ENCODE results near the gene ASS1. TPM values are rescaled to one million over a fixed set of nuclear protein-coding genes. Genes with fewer than 3 reads are reported as not detected.
"Not testable (repeated sequence)": the region's sequence is repeated elsewhere in the genome, so short reads cannot be mapped to it uniquely, and the experiment has no call there.

Gene ASS1
- total and polyA plus RNA-seq, 5 donors from 2014 or later = not detected

DNA sequence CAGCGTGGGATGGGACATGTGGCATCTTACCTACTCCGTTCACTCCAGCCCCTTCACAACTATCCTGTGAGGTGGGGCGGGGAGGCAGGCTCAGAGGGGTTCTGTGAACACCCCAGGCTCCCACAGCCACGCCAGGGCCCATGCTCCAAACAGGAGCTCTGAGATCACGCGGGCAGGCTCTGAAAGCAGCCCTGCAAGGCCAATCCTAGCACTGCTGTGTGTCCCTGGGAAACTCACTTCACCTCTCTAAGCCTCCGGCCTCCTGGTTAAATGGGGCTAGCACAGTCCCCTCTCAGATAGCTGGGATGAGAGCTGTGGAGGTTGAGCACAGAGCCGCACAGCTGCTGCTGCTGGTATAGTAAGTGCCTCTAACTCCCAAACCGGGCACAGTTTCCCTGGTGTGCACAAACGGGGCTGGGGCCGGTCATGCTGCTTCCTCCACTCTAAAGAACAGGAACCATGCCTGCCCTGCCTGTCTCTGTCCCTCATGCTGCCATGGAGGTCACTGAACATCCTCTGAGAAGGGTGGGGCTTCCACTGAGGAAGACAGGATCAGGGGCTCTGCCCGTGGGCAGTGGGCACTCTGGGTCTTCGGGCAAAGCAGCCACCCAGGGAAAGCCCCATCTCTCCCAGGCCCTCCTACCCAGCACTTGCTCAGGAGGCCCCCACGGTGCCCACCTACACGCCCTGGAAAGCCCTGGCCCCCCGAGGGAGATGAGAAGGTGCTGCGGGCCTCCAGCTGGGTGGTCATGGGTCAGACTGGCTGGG, 13.0 kb upstream of the ASS1 start:
- DNase-seq (no peak), ATAC-seq (ENCODE audit: low read depth in 2 of 2) (no peak)
- H3K27ac ChIP-seq (ENCODE audit: insufficient read depth, low read length, poor library complexity, severe bottlenecking) = no peak overlapping the region
- Mint-ChIP-seq H3K4me1 (peaks cover 0 to 12% (median 0%) of the 10 kb centered on the region in 4 donors), H3K27me3 (peaks cover 25% of the 10 kb centered on the region), H3K4me3 (no peak overlapping the region), H3K27ac (no peak overlapping the region), H3K36me3 (no peaks in the 10 kb centered on the region), H3K9me3 (peaks cover 0 to 3% (median 0%) of the 10 kb centered on the region in 7 donors)
- no peaks in the 10 kb centered on the region for H3K27me3 ChIP-seq (ENCODE audit: control insufficient read depth, insufficient read depth, low read length)
- H3K4me3 ChIP-seq (ENCODE audit: low read depth, low read length) = no peak overlapping the region
- H3K36me3 ChIP-seq (ENCODE audit: control insufficient read depth, insufficient read depth, low read length) = no peaks in the 10 kb centered on the region
- peaks cover 0 to 7% of the 10 kb centered on the region in 2 experiments for H3K9me3 ChIP-seq (ENCODE audit: control insufficient read depth in 2 of 2, low read length in 2 of 2)
- H3K4me1 ChIP-seq (ENCODE audit: control insufficient read depth, insufficient read depth, low read length, poor library complexity, severe bottlenecking) = peaks cover 10% of the 10 kb centered on the region

DNA sequence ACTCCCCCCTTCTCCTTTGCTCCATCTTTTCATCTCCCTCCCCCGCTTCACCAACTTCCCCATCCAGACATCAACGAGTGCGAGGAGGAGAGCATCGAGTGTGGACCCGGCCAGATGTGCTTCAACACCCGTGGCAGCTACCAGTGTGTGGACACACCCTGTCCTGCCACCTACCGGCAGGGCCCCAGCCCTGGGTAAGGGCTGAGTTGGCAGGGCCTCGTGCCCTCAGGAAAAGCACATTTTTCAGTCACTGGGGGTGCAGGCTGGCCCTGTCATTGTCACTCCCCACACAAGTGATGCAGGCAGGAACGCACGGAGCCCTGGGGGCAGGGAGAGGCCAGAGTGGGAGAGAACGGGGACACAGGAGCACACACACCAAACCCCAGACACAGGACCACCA, 12.4 kb upstream of the ASS1 start:
- H3K9me3 Mint-ChIP-seq = peaks cover 0 to 3% (median 0%) of the 10 kb centered on the region in 7 donors

DNA sequence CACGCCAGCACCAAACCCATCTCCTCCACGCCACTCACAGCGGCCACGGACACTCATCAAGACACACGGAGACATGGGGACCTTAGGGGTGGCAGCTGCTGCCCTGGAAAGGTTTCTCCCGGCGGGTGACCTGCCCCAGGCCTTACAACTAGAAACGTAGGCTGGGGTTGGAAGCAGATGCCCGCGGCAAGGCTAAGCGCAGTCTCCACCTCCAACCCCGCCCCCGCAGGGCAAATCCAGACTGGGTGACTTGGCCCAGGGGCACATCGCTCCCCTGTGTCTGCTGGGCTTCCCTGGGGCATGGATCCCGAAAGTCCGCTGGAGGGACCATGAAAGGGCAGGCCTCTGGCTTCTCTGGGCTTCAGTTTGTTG, 12.0 kb upstream of the ASS1 start:
- Mint-ChIP-seq H3K27ac (no peak overlapping the region), H3K27me3 (peaks cover 31% of the 10 kb centered on the region), H3K4me3 (peak overlapping the region in 1 of 4 donors; percentile 27), H3K36me3 (no peaks in the 10 kb centered on the region), H3K9me3 (peaks cover 0 to 3% (median 0%) of the 10 kb centered on the region in 7 donors), H3K4me1 (peaks cover 0 to 12% (median 0%) of the 10 kb centered on the region in 4 donors)
- Histone ChIP-seq H3K36me3 (ENCODE audit: control insufficient read depth, insufficient read depth, low read length) (no peaks in the 10 kb centered on the region), H3K9me3 (ENCODE audit: control insufficient read depth in 2 of 2, low read length in 2 of 2) (peaks cover 0 to 7% of the 10 kb centered on the region in 2 experiments), H3K27ac (ENCODE audit: insufficient read depth, low read length, poor library complexity, severe bottlenecking) (no peak overlapping the region), H3K4me3 (ENCODE audit: low read depth, low read length) (no peak overlapping the region), H3K4me1 (ENCODE audit: control insufficient read depth, insufficient read depth, low read length, poor library complexity, severe bottlenecking) (peaks cover 10% of the 10 kb centered on the region), H3K27me3 (ENCODE audit: control insufficient read depth, insufficient read depth, low read length) (no peaks in the 10 kb centered on the region)
- ATAC-seq (ENCODE audit: low read depth in 2 of 2) (no peak), DNase-seq (no peak)

More for the DNA sequence above, 12.4 kb upstream of the ASS1 start:
- no peaks in the 10 kb centered on the region for H3K36me3 Mint-ChIP-seq
- Histone ChIP-seq H3K9me3 (ENCODE audit: control insufficient read depth in 2 of 2, low read length in 2 of 2) (peaks cover 0 to 7% of the 10 kb centered on the region in 2 experiments), H3K4me3 (ENCODE audit: low read depth, low read length) (no peak overlapping the region), H3K27me3 (ENCODE audit: control insufficient read depth, insufficient read depth, low read length) (no peaks in the 10 kb centered on the region), H3K27ac (ENCODE audit: insufficient read depth, low read length, poor library complexity, severe bottlenecking) (no peak overlapping the region), H3K4me1 (ENCODE audit: control insufficient read depth, insufficient read depth, low read length, poor library complexity, severe bottlenecking) (peaks cover 10% of the 10 kb centered on the region), H3K36me3 (ENCODE audit: control insufficient read depth, insufficient read depth, low read length) (no peaks in the 10 kb centered on the region)
- H3K27me3 Mint-ChIP-seq = peaks cover 30% of the 10 kb centered on the region
- ATAC-seq (ENCODE audit: low read depth in 2 of 2) (no peak), DNase-seq (no peak)
- H3K27ac Mint-ChIP-seq = no peak overlapping the region
- H3K4me1 Mint-ChIP-seq = peaks cover 0 to 12% (median 0%) of the 10 kb centered on the region in 4 donors
- H3K4me3 Mint-ChIP-seq = peak overlapping the region in 1 of 4 donors; percentile 27

DNA sequence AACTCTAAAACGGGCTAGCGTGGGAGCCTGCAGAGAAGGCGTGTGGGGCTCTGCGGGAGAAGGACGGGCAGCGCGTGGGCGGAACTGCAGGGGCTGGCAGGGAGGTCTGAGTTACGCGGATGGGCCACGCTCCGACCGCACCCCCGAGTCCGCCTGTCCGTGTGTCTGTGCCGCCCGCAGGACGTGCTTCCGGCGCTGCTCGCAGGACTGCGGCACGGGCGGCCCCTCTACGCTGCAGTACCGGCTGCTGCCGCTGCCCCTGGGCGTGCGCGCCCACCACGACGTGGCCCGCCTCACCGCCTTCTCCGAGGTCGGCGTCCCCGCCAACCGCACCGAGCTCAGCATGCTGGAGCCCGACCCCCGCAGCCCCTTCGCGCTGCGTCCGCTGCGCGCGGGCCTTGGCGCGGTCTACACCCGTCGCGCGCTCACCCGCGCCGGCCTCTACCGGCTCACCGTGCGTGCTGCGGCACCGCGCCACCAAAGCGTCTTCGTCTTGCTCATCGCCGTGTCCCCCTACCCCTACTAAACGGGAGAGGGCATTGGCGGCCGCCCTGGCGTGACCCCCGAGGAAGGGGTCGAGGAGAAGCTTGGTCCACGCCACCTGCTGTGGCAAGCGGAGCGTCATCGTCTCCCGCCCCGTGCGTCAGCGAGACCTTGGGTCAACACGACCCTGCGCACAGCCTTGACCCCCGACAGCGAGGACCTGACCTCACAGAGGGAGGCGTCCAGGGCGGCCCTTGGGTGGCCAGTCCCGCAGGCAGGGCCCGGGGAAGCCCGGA, 11.4 kb upstream of the ASS1 start:
- peak; percentile 69 to 71 for ATAC-seq (ENCODE audit: low read depth in 2 of 2)
- H3K36me3 ChIP-seq (ENCODE audit: control insufficient read depth, insufficient read depth, low read length) = no peaks in the 10 kb centered on the region
- H3K27me3 ChIP-seq (ENCODE audit: control insufficient read depth, insufficient read depth, low read length) = no peaks in the 10 kb centered on the region
- Mint-ChIP-seq H3K9me3 (peaks cover 0 to 3% (median 0%) of the 10 kb centered on the region in 7 donors), H3K27me3 (peaks cover 34% of the 10 kb centered on the region), H3K27ac (no peak overlapping the region), H3K4me1 (peaks cover 0 to 12% (median 0%) of the 10 kb centered on the region in 4 donors), H3K4me3 (no peak overlapping the region), H3K36me3 (no peaks in the 10 kb centered on the region)
- peak in 2 of 3 donors; percentile 12 to 61 for DNase-seq
- H3K4me1 ChIP-seq (ENCODE audit: control insufficient read depth, insufficient read depth, low read length, poor library complexity, severe bottlenecking) = peaks cover 10% of the 10 kb centered on the region
- no peak overlapping the region for H3K27ac ChIP-seq (ENCODE audit: insufficient read depth, low read length, poor library complexity, severe bottlenecking)
- peaks cover 0 to 7% of the 10 kb centered on the region in 2 experiments for H3K9me3 ChIP-seq (ENCODE audit: control insufficient read depth in 2 of 2, low read length in 2 of 2)
- H3K4me3 ChIP-seq (ENCODE audit: low read depth, low read length) = no peak overlapping the region

DNA sequence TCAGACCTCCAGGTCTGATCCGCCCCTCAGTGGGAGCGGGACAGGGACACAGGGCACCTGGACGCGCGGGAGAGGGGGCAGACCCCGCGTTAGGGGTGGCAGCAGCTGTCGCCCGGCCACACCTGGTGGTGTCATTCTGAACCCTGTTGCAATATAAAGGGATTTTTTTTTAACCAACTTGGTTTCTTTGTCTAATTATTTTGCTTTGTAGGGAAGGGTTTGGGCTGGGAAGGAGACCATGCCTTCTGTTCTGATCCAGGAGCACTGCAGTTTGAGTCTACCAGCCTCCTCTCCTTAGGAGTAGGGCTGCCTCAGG, 10.9 kb upstream of the ASS1 start:
- no peak overlapping the region for H3K27ac ChIP-seq (ENCODE audit: insufficient read depth, low read length, poor library complexity, severe bottlenecking)
- Mint-ChIP-seq H3K4me1 (peaks cover 0 to 12% (median 0%) of the 10 kb centered on the region in 4 donors), H3K27ac (peak overlapping the region in 1 of 3 donors; percentile 86), H3K9me3 (peaks cover 0 to 5% (median 0%) of the 10 kb centered on the region in 7 donors), H3K27me3 (peaks cover 34% of the 10 kb centered on the region), H3K4me3 (no peak overlapping the region), H3K36me3 (no peaks in the 10 kb centered on the region)
- DNase-seq (no peak), ATAC-seq (ENCODE audit: low read depth in 2 of 2) (no peak)
- H3K4me3 ChIP-seq (ENCODE audit: low read depth, low read length) = no peak overlapping the region
- H3K4me1 ChIP-seq (ENCODE audit: control insufficient read depth, insufficient read depth, low read length, poor library complexity, severe bottlenecking) = peaks cover 10% of the 10 kb centered on the region
- no peaks in the 10 kb centered on the region for H3K27me3 ChIP-seq (ENCODE audit: control insufficient read depth, insufficient read depth, low read length)
- peaks cover 0 to 7% of the 10 kb centered on the region in 2 experiments for H3K9me3 ChIP-seq (ENCODE audit: control insufficient read depth in 2 of 2, low read length in 2 of 2)
- H3K36me3 ChIP-seq (ENCODE audit: control insufficient read depth, insufficient read depth, low read length) = no peaks in the 10 kb centered on the region

DNA sequence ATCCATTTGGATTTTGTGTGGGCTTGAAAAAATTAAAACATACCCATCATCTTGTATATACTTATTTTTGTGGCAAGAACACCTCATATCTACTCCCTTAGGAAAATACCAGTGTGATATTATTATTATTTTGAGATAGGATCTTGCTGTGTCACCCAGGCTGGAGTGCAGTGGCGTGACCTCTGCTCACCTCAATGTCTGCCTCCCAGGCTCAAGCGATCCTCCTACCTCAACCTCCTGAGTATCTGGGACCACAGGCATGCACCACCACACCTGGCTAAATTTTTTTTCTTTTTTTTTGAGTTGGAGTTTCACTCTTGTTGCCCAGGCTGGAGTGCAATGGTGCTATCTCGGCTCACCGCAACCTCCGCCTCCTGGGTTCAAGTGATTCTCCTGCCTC, 10.1 kb upstream of the ASS1 start:
- H3K9me3 Mint-ChIP-seq; DNase-seq; H3K36me3 Mint-ChIP-seq; H3K36me3 ChIP-seq (ENCODE audit: control insufficient read depth, insufficient read depth, low read length); H3K4me3 ChIP-seq (ENCODE audit: low read depth, low read length); H3K4me3 Mint-ChIP-seq; H3K27me3 ChIP-seq (ENCODE audit: control insufficient read depth, insufficient read depth, low read length); H3K9me3 ChIP-seq (ENCODE audit: control insufficient read depth in 2 of 2, low read length in 2 of 2); H3K27ac ChIP-seq (ENCODE audit: insufficient read depth, low read length, poor library complexity, severe bottlenecking); ATAC-seq (ENCODE audit: low read depth in 2 of 2); H3K27ac Mint-ChIP-seq: not testable (repeated sequence)
- peaks cover 10% of the 10 kb centered on the region for H3K4me1 ChIP-seq (ENCODE audit: control insufficient read depth, insufficient read depth, low read length, poor library complexity, severe bottlenecking)
- peaks cover 37% of the 10 kb centered on the region for H3K27me3 Mint-ChIP-seq
- peaks cover 0 to 12% (median 0%) of the 10 kb centered on the region in 4 donors for H3K4me1 Mint-ChIP-seq

DNA sequence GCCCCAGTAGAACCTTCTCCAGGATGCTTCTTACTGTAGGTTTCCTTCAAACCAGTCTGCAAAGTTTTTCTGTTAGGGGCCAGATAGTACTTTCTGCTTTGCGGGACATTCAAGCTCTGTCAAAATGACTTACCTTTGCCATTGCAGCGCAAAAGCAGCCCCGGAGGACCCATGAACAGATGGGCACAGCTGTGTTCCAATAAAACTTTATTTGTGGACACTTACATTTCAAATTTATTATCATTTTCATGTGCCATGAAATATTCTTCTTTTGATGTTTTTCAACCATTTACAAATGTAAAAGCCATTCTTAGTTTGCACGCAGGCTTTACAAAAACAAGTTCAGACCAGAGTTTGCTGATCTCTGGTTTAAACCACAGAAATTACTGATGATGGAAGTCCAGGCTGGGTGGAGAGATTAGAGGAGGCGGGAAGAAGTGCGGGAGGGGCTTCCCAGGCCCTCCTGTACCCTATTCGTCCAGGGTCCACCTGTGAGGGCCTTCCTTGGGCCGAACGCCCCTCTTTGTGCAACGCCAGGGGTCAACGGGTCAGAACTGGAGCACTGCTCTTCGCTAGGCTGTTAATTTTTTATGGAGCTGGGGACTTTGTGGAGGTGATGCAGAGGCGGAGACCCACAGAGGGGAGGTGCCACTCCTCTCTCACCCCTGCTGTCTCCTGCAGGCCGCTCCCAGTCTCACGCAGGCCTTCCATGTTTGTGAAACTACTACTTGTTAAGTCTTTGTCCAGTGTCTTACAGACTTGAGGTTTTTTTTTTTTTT, 7.6 kb upstream of the ASS1 start:
- no peaks in the 10 kb centered on the region for H3K36me3 ChIP-seq (ENCODE audit: control insufficient read depth, insufficient read depth, low read length)
- H3K9me3 Mint-ChIP-seq = peaks cover 0 to 16% (median 5%) of the 10 kb centered on the region in 7 donors
- H3K27me3 ChIP-seq (ENCODE audit: control insufficient read depth, insufficient read depth, low read length) = no peaks in the 10 kb centered on the region
- no peak overlapping the region for H3K27ac ChIP-seq (ENCODE audit: insufficient read depth, low read length, poor library complexity, severe bottlenecking)
- ATAC-seq (ENCODE audit: low read depth in 2 of 2) (no peak), DNase-seq (no peak)
- H3K36me3 Mint-ChIP-seq = peaks cover 3% of the 10 kb centered on the region
- H3K9me3 ChIP-seq (ENCODE audit: control insufficient read depth in 2 of 2, low read length in 2 of 2) = peaks cover 7 to 8% of the 10 kb centered on the region in 2 experiments
- no peak overlapping the region for H3K4me3 Mint-ChIP-seq
- H3K4me3 ChIP-seq (ENCODE audit: low read depth, low read length) = no peak overlapping the region
- H3K27me3 Mint-ChIP-seq = peaks cover 44% of the 10 kb centered on the region
- peak overlapping the region in 1 of 3 donors; percentile 3 for H3K27ac Mint-ChIP-seq
- peaks cover 0 to 12% (median 0%) of the 10 kb centered on the region in 4 donors for H3K4me1 Mint-ChIP-seq
- peaks cover 10% of the 10 kb centered on the region for H3K4me1 ChIP-seq (ENCODE audit: control insufficient read depth, insufficient read depth, low read length, poor library complexity, severe bottlenecking)
